ENCODE results near the gene RANBP10. TPM values are rescaled to one million over a fixed set of nuclear protein-coding genes. Genes with fewer than 3 reads are reported as not detected.

Gene RANBP10
- polyA plus RNA-seq, 3 donors, result 24.4 to 31.6 (median 30.9) TPM

DNA sequence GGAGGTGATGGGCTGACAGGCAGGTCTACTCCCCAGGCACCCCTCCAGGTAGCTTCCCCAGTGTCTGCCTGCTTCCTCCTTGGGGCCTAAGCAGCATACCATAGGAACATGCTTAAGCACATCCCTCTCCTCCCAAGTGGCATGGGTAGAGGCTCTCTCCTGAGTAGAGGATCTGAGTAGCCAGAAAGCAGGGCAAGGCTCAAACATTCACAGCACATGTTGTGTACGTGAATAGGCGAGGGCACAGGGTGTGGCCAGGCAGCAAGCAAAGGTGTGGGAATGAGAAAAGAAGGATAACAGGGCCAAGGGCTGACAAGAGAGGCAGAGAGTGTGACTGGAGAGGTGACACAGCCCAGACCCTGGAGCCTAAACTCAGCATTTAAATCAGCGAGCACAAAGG, 57.5 kb downstream of the RANBP10 start:
- no peak for DNase-seq

GRCh38 chr16:67746846-67747245, 59.5 kb downstream of the RANBP10 start:
- no peak for DNase-seq

GRCh38 chr16:67741118-67741517, 65.2 kb downstream of the RANBP10 start:
- no peak for DNase-seq

GRCh38 chr16:67740391-67740790, 66.0 kb downstream of the RANBP10 start:
- no peak for DNase-seq

DNA sequence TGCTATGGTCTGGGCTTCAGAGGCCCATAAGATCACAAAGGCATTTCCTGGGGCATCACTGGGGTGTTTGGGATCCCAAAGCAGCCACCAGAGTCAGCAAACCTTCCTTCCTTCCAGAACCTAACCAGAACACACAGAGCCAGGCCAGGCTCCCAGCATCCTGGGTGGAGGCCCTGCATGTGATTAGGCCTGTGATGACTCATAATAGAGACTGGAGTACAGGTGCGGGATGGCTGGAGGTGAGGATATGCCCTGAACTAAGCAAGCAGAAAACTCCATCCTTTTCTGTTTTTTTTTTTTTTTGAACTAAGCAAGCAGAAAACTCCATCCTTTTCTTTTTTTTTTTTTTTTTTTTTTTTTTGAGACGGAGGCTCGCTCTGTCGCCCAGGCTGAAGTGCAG, 69.5 kb downstream of the RANBP10 start:
- no peak for DNase-seq

- DNase-seq, result no peak
Observed at GRCh38 chr16:67734731-67735201, 71.6 kb downstream of the RANBP10 start.

GRCh38 chr16:67733734-67734470, 72.5 kb downstream of the RANBP10 start:
- no peak for DNase-seq

DNA sequence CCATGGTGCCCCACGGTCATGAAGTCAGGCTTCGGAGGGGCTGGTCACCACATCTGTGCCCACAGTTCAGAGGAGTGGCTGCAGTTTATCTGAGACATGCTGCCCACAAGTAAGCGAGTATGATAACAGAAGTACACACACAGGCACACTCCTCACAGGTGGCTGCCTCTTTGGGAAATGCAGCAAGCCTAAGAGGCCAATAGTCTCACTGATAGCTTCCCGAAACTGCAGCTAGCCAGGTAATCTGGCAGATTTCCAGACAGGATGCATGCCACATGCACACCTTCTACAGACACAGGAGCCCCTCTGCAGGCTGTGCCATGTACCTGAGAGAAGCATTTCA, 74.6 kb downstream of the RANBP10 start:
- DNase-seq, result peak; percentile 8

DNA sequence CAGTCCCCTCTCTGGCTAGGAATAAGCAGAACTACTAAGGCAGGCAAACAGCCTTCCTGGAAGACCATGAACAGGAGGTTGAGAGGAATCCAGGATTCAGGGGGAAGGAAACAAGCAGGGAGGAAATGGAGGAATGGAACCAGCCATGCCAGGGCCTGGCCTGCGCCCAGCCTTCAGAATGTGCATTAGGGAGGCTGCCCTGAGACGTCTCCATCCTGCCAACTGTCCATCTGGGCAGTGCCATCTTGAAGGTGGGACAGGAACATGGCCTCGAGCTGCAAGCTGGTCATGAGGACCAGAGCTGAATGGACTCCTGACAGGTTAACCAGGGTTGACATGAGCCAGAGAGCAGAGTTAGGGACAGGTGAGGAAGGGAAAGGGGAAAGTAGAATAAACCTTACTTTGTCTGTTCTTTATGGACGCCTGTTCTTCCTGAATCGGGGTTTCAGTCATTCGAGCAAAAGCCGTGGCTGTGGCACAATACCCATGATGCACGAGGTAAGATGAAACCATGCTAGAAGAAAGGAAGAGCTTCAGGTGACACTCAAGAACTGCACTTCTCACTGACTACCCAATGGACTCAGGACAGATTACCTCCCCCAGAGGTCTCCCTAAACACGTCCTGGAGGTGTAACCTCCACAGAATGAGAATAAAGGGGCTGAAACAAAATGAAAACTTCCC, 75.1 kb downstream of the RANBP10 start:
- no peak for DNase-seq

- no peak for DNase-seq
Observed at GRCh38 chr16:67730326-67730725, 76.0 kb downstream of the RANBP10 start.

- no peak for DNase-seq
Observed at GRCh38 chr16:67729636-67730248, 76.6 kb downstream of the RANBP10 start.

DNA sequence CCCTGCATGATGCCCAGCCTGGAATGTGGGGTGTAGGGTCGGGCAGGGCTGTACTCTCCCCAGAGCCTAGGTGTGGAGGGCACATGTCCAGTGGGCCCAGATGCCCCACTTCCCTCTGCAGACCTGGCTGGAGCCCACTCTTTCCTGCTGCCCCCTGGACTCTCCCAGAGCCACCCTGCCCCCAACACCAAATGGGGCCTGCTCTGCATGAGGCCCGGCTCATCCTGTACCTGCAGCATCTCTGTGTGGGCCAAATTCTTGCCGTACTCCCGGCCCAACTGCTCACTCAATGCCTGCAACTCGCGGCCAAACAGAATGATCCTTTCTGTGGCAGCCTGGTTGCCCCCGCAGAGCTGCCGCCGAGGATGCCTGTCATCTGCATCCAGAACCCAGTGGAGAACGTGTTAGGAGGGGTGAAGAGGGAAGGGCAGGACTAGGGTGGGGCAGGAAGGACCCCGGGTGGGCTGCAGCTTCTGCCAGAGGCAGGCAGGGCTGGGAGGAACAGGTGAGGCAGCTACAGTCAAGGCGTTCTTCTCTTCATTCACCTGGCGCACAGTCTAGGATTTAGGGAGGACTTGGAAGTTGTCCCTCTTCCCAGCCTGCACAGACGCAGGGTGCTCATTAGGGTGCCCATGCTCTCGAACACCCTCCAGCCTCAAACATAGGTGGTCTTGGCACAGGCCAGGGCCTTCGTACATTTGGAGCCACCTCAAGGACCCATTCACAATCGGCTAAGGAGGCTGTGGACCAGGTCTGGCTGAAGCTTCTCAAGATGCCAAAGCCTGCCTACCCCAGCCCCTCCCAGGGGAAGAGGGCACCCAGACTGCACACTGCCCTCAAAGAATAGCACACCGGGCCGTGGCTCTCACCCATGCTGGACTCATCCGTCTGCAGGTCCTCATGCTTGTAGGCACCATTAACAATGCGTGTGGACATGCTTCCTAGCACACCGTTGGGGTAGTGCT, 78.6 kb downstream of the RANBP10 start:
- no peak for DNase-seq

DNA sequence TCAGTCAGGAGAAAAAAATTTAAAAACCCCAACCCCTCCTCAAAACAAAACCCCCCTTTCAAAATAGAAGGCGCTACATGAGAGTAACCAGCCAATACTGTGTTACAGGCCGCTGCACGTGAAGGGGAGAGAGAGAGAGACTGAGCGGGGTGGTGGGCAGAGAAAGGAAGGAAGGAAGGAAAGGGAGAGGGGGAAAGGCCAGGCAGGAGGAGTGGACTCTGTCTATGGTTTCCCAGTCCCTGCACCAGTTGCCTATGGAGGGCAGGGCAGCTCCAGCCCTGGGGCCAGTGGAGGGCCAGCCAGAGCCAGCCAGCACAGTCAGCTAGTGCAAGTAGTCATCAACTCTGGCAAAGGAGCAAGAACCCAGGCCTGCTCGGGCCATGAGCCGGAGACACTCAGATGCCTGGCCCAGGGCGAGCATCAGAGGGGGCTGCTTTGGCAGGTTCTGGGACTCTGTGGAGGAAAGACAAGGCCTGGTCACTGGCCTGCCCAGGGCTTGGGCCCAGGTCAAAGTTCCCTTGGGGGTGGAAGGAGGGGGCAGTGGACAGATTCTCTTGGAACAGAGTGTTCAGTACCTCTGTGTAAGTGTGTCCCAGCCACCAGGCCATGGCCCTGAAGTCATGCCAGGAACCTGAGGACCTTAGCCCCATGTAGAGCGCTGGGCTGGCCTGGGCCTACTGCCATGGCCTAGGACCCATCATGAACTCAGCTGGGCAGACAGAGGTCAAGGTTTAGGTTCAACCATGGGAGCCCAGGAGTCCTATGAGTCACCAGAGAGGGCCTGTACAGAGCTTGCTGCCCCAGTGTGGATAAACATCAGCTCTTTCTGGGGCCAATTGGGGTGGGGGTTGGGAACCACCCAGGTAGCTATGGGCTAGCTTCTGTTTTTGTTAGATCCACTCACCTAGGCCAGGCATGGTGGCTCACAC, 80.0 kb downstream of the RANBP10 start:
- DNase-seq, result no peak

GRCh38 chr16:67723911-67724305, 82.5 kb downstream of the RANBP10 start:
- no peak for DNase-seq

- DNase-seq, result no peak
Observed at GRCh38 chr16:67723151-67723910, 83.0 kb downstream of the RANBP10 start.

GRCh38 chr16:67720236-67720635, 86.1 kb downstream of the RANBP10 start:
- DNase-seq, result no peak

DNA sequence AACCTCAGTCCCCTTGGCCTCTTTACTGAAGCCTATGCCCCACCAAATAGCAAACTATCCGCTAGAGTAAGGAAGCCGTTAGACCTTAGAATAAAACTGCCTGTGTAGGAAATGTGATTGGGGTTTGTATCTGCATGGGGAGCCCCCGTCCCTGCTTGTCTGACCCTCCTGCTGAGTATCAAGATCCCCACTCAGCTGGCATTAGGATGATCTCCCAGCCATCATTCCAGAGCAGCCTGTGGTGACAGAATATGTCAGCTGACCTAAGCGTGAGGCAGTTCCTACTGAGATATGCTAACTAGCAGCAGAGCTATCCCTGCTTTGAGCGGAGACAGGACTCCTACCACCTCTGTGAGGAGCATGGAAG, 86.6 kb downstream of the RANBP10 start:
- no peak for DNase-seq

- DNase-seq, result peak; percentile 95
Observed at GRCh38 chr16:67719048-67719777, 87.1 kb downstream of the RANBP10 start, which contains the start of gene GFOD2. Gene GFOD2 (minus strand): TSS chr16:67719316. CDS start chr16:67685715, 33,601 bp downstream.

GRCh38 chr16:67718668-67719047, 87.7 kb downstream of the RANBP10 start:
- no peak for DNase-seq
